Ammon's horn (tissue), 1 donor: ENCODE data around the gene ATG2B.
A peak's percentile ranks its signal among the peaks of the same experiment; 100 is the strongest.

ENCODE experiments used
- DNase-seq: peaks from one replicate; pipeline ENCODE4 v3.0.0-alpha.2; 2016; ENCODE audit warnings: low spot score

Gene ATG2B

GRCh38 chr14:96309896-96310330, 53.2 kb downstream of the ATG2B start:
- DNase-seq = no peak

- DNase-seq = no peak
Observed at GRCh38 chr14:96309133-96309895, 53.8 kb downstream of the ATG2B start.

- no peak for DNase-seq
Observed at GRCh38 chr14:96307434-96307833, 55.7 kb downstream of the ATG2B start.

- no peak for DNase-seq
Observed at GRCh38 chr14:96304956-96305355, 58.2 kb downstream of the ATG2B start.

GRCh38 chr14:96303981-96304380, 59.2 kb downstream of the ATG2B start:
- no peak for DNase-seq

GRCh38 chr14:96299441-96299840, 63.7 kb downstream of the ATG2B start:
- DNase-seq = peak; percentile 27

GRCh38 chr14:96297997-96298515, 65.1 kb downstream of the ATG2B start:
- no peak for DNase-seq

GRCh38 chr14:96297000-96297399, 66.1 kb downstream of the ATG2B start:
- DNase-seq = no peak

GRCh38 chr14:96294246-96294645, 68.9 kb downstream of the ATG2B start:
- DNase-seq = no peak

GRCh38 chr14:96287856-96288255, 75.3 kb downstream of the ATG2B start:
- DNase-seq = no peak

- DNase-seq = no peak
Observed at GRCh38 chr14:96286251-96286650, 76.9 kb downstream of the ATG2B start.

- DNase-seq = no peak
Observed at GRCh38 chr14:96285667-96286066, 77.5 kb downstream of the ATG2B start.

- no peak for DNase-seq
Observed at GRCh38 chr14:96284430-96284829, 78.7 kb downstream of the ATG2B start.

- no peak for DNase-seq
Observed at GRCh38 chr14:96284008-96284407, 79.1 kb downstream of the ATG2B start.

GRCh38 chr14:96281486-96281885, 81.7 kb downstream of the ATG2B start:
- DNase-seq = peak; percentile 50

GRCh38 chr14:96280104-96280503, 83.0 kb downstream of the ATG2B start:
- DNase-seq = no peak

- DNase-seq = no peak
Observed at GRCh38 chr14:96279564-96279963, 83.6 kb downstream of the ATG2B start.

GRCh38 chr14:96277890-96278289, 85.3 kb downstream of the ATG2B start:
- DNase-seq = no peak

- DNase-seq = peak; percentile 85
Observed at GRCh38 chr14:96275177-96276112, 87.7 kb downstream of the ATG2B start.

- peak; percentile 83 for DNase-seq
Observed at GRCh38 chr14:96274543-96274942, 88.6 kb downstream of the ATG2B start.

GRCh38 chr14:96274122-96274521, 89.0 kb downstream of the ATG2B start:
- no peak for DNase-seq

GRCh38 chr14:96273629-96274028, 89.5 kb downstream of the ATG2B start:
- no peak for DNase-seq
